GM18505 (cell line): ENCODE results near the gene NPAS1.
A peak's percentile ranks its signal among the peaks of the same experiment; 100 is the strongest.
"Not testable (repeated sequence)": the region's sequence is repeated elsewhere in the genome, so short reads cannot be mapped to it uniquely, and the experiment has no call there.

Source experiments
- ATAC-seq: cut with Tn5 transposase; IDR thresholded peaks from one replicate; pipeline ENCODE4 v1.9.1; 2021; ENCODE audit not compliant: unreplicated experiment
- POLR2A ChIP-seq: IDR thresholded peaks from 4 replicates; pipeline ENCODE4 v1.6.1; 2011; ENCODE audit warnings: borderline replicate concordance; ENCODE audit not compliant: insufficient read depth, insufficient read length; ENCODE audit errors: extremely low read depth

The NPAS1 gene

DNA sequence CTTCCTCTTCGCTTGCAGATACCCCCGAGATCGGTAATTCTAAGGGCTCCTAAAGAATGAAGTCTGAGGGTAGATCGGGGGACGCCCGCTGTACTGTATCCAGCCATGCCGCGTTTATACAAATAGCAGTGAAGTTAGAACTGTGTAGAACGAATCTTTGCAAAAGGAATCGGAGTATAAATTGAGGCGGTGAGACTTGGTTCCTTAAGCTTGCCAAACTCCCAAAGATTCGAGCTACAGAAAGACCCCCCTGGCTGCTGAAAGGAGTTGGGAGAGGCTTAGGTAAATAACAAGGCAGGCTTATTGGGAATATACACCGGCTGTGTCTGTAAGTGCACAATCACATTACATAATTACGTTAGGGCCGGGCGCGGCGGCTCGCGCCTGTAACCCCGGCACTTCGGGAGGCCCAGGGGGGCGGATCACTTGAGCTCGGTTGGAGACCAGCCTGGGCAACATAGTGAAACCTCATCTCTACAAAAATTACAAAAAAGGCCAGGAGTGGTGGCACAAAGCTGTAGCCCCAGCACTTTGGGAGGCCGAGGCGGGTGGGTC is 16.5 kb downstream of the NPAS1 start:
- ATAC-seq, result no peak
- TF ChIP-seq POLR2A, result no peak

DNA sequence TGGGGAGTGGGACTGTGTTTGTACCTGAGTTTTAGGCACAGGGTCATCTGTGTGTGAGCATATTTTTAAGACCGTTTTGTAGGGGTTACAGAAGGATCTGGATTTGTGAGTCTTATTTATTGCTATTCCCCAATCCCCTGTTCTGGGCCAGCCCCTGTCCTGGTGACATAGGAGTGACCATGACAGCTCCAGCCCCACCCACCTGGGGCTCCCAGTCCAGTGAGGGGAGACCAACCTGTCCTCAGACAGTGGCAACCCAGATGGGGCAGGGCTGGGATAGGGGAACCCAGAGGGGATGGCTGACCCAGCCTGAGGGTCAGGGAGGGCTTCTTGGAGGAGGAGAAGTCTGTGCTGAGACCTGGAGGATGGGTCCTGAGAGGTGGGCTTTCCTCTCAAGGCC is 18.1 kb downstream of the NPAS1 start:
- no peak for TF ChIP-seq POLR2A
- ATAC-seq, result no peak

DNA sequence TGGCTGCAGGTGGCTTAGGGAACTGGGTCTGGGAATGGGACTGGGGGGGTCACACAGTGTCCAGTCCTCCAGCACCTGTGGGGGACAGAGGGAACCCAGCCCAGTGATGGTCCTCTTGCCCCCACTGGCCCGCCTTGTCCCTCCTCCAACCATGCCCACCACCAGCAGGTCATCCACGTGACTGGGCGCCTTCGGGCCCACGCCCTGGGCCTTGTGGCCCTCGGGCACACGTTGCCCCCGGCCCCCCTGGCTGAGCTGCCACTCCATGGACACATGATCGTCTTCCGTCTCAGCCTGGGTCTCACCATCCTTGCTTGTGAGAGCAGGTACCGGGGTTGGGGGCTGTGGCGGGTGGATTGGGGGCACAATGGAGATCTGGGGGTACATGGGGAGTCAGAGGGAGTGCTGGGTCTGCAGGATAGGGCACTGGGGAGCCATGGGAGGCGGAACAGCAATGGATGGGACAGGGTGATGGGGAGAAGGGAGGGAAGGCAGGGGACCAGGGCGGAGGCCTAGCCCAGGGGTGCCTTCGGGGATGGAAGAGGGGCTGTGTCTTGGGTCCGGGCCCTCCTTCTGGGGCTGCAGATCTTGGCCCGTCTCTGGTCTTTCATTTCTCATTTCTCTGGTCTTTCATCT is 19.7 kb downstream of the NPAS1 start:
- no peak for TF ChIP-seq POLR2A
- ATAC-seq, result no peak

DNA sequence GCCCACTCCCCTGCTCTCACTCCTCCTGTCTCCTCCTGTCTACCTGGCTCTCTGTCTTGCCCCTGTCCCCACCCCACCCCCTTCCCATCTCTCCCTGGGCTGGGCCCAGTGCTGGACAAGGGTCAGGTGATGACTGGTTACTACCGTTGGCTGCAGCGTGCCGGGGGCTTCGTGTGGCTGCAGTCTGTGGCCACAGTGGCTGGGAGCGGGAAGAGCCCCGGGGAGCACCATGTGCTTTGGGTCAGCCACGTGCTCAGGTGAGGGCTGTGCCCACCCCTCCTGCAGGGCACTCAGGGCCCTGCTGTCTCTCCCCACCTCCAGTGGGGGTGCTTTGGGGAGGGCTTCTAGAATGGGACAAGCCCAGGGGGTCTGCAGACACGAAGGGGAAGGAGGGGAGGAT is 21.2 kb downstream of the NPAS1 start:
- ATAC-seq, result no peak
- no peak for TF ChIP-seq POLR2A

DNA sequence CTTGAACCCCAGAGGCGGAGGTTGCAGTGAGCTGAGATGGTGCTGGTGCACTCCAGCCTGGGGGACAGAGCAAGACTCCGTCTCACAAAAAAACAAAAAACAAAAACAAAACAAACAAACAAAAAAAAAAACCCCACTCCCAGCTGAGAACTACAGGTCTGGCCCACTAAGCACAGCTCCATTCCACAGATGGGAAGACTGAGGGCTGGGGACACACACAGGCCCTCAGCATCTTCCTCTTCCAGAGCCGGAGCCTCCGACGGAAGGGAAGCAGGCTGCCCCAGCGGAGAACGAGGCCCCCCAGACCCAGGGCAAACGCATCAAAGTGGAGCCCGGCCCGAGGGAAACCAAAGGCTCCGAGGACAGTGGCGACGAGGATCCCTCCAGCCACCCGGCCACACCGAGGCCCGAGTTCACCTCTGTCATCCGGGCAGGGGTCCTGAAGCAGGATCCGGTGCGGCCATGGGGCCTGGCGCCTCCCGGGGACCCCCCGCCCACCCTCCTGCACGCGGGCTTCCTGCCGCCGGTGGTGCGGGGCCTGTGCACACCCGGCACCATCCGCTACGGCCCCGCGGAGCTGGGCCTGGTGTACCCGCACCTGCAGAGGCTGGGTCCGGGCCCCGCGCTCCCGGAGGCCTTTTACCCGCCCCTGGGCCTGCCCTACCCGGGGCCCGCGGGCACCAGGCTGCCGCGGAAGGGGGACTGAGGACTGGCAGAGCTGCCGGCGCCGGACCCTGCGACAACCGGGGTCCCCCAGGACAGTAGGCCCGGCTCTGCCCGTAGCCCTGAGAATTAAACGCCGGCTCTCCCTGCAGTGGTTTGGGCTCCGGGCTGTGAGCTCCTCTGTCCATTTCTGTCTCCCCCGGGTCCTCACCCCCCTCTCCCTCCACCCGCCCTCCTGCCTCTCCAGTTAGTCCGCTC is 25.6 kb downstream of the NPAS1 start:
- TF ChIP-seq POLR2A, result no peak
- ATAC-seq, result no peak

DNA sequence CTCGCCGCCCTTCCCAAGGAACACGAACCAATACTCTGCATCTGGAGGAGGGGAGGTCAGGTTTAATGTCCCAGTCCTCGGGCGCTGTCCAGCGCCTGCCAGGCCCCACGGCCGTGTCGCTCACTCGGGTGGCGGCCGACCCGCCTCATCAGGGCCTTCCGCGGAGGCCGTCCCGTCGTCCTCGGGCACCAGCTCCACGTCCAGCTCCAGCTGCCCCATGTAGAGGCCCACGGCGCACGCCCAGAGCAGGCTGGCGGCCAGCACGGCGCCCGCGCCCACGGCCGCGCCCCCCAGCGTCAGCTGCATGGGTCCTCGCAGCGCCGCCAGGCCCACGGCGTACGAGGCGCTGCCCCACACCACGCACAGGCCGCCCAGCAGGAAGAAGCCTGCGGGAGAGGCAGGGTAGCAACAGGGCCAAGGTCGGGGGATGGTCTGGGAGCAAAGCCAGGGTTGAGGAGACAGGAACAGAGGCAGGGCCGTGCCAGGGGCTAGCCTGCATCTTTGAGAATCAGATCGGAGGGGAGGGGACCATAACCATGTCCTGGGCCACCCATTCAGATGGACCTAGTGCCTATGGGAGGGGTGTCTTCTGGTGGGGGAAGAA is 26.3 kb downstream of the NPAS1 start:
- ATAC-seq, result no peak
- no peak for TF ChIP-seq POLR2A

DNA sequence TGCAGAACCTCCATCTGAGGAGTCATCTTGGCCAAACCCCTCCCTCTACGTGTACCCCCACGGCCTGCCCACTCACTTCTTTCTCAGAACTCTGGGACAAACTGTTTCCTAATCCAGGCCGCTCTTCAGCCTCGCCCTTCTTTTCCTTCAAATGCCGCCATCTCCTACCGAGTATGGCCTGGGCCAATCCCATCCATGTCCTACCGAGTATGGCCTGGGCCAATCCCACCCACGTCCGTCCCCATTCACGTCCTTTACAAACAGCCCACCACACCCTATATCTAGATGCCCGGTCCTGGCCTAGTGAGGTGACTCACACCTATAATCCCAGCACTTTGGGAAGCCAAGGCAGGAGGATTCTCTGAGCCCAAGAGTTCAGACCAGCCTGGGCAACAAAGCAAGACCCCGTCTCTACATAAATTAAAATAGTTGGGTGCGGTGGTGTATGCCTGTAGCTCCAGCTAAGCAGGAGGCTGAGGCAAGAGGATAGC is 27.7 kb downstream of the NPAS1 start:
- TF ChIP-seq POLR2A, result no peak
- no peak for ATAC-seq

DNA sequence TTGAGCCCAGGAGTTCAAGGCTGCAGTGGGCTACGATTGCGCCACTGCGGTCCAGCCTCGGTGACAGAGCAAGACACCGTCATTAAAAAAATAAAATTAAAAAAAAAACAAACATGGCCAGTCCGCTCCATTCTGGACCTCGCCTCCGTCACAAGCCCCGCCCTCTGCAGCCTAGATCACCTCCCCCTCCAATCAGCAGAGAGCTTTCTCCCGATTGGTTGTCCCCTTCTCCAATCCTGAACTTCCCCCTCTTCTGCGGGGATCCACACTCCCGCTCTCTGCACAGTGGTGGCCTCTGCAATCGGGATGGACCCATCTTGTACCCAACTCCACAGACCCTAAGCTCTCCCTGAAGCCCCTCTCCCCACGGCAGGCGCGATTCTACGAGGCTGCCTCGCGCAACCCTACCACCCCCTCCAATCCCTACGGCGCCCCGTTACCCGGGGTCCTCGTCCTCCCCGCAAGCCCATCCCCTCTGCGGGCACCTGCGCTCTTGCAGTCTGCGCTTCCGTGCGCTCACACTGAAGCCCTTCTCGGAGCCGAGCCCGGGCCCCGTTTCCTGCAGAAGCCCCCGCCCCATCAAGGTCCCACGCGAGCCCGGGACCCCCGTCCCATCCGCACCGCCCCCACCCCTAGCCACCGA is 28.2 kb downstream of the NPAS1 start:
- ATAC-seq, result peak; percentile 38
- TF ChIP-seq POLR2A, result no peak

DNA sequence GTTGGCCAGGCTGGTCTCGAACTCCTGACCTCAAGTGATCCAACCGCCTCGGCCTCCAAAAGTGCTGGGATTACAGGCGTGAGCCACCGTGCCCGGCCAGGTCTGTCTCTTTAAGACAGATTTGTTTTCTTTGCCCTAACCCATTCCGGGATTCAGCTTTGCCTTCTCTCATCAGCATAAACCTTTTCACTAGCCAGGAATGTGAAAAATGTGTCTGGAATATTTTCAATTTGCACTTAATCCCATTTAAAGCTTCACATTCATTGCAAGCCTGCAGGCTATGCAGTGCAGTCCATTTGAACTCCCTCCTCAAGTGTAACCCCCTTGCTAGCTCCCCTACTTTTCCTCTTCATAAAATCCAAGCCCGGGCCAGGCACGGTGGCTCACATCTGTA is 29.7 kb downstream of the NPAS1 start:
- TF ChIP-seq POLR2A, result no peak
- no peak for ATAC-seq

DNA sequence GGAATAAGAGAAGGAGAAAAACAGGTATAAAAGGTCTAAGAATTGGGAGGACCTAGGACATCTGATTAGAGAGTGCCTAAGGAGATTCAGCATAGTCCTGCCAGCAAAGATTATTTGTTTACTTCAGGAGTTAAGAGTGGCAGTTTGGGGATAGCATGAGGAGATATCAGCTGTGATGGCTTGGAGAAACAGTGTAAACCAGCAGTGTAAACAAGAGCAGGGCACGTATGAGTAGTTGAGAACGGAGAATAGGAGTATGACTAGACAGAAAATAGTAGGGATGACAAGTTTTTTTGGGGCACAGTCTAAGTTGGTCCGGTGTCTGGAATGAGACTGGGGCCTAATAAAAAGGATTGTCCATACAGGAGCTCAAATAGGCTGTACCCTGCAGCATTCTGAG is 30.9 kb downstream of the NPAS1 start:
- not testable (repeated sequence) for ATAC-seq

DNA sequence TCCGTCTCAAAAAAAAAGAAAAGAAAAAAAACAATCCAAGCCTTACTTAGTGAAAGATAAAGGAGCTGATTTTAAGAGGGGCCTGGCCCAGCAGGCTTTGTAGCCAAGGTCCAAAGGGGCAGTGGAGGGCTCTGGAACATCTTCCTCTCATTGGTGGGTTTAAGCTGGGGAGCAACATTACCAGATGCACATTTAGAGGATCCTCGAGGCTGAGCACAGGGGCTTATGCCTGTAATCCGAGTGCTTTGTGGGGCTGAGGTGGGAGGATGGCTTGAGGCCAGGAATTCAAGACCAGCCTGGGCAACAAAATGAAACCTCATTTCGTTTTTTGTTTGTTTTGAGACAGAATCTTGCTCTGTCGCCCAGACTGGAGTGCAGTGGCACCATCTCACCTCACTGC is 36.8 kb downstream of the NPAS1 start:
- ATAC-seq, result no peak
- no peak for TF ChIP-seq POLR2A

DNA sequence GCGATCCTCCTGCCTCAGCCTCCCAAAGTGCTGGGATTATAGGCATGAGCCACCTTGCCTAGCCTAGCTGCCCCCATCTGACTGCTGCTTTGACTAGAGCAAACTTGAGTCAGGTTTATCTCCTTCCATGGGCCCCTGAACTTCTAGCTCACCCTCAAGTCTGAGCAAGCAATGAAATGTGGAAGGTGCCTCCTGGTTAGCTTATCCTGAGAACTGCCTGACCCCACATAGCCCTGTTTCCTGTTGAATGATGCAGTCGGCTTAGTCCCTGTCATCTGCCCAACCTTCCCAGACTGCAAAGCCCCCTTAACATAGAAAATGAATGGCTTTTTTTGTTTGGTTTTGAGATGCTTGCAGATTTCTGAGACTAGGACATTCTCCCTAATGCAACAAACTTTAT is 37.7 kb downstream of the NPAS1 start:
- TF ChIP-seq POLR2A, result no peak

DNA sequence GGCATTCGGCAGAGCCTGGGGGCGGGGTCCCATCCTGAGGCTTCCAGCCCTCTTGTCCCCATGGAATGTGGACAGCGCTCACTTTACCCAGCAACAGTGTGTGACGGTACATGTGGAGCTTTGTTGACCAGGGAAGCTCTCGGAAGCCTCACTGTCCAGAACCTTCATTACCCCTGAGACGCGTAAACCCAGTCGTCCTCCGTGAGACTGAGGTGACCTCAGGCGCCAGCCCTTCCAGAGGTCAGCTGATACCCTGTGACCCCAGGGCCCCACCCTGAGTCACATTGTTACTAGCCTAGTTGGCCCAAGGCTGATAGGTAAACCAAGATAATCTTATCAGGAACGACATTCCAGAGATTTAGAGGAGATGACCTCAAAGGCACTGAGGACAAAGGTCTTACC is 39.0 kb downstream of the NPAS1 start:
- no peak for ATAC-seq
- TF ChIP-seq POLR2A, result no peak

More for the DNA sequence above, 37.7 kb downstream of the NPAS1 start:
- no peak for ATAC-seq
